GM21515 (cell line): ENCODE measurements around the gene SNRNP70.
"Not testable (repeated sequence)": the region's sequence is repeated elsewhere in the genome, so short reads cannot be mapped to it uniquely, and the experiment has no call there.

ENCODE experiments used
- ATAC-seq: cut with Tn5 transposase; IDR thresholded peaks from one replicate; pipeline ENCODE4 v1.9.1; 2021; ENCODE audit not compliant: unreplicated experiment

The SNRNP70 gene

GRCh38 chr19:49119411-49120324 is 34.4 kb downstream of the SNRNP70 start, which contains the start of gene PPFIA3:
TSS of gene PPFIA3 (plus strand) at chr19:49119544. CDS start at chr19:49127874, 8,330 bp downstream.
- ATAC-seq = no peak

DNA sequence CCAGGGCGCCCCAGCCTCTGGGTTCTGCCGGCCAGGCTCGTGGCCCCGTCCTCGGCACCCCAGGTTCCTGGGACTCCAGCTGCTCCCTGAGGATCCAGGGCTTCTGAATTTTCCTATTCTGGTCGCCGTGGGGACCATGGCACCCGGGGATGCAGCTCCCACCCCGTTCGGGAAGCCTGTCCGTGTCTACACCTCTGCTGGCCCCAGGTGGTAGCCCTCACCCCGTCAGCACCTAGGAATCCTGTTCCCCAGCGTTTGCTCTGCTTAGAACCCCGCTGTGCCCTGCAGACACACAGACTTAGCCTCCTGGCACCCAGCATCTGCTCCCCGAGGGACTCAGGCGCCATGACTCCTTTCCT is 35.1 kb downstream of the SNRNP70 start:
- ATAC-seq = no peak

DNA sequence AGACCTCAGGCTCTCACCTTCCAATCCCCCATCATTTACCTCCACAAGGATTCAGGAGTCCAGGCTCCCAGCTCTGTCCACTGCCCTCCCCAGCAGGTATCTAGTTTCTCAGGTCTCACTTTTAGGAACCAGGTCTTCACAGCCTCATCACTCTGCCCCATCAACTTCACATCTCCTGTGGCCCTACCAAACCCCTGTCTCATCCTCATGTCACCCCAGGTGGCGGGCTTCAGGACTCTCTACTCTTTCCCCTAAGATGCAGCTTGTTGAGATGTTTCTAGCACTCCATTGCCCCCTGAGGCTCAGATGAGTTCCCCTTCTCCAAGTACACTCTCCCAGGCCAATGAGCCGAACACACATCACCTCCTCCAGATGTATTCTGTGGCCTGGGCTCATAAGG is 35.6 kb downstream of the SNRNP70 start:
- ATAC-seq = no peak

DNA sequence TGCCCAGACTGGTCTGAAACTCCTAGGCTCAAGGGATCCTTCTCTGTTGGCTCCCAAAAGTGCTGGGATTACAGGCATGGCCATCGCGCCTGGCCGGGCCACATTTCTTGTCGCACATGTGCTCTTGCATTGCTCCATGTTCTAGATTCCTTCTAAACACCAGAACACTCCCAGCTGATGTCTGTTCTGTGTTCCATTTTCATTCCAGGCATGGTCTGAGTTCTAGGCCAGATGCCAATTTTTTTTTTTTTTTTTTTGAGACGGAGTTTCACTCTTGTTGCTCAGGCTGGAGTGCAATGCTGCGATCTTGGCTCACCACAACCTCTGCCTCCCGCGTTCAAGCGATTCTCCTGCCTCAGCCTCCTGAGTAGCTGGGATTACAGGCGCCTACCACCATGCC is 36.6 kb downstream of the SNRNP70 start:
- ATAC-seq = not testable (repeated sequence)

GRCh38 chr19:49123285-49123684 is 38.0 kb downstream of the SNRNP70 start:
- ATAC-seq = not testable (repeated sequence)

DNA sequence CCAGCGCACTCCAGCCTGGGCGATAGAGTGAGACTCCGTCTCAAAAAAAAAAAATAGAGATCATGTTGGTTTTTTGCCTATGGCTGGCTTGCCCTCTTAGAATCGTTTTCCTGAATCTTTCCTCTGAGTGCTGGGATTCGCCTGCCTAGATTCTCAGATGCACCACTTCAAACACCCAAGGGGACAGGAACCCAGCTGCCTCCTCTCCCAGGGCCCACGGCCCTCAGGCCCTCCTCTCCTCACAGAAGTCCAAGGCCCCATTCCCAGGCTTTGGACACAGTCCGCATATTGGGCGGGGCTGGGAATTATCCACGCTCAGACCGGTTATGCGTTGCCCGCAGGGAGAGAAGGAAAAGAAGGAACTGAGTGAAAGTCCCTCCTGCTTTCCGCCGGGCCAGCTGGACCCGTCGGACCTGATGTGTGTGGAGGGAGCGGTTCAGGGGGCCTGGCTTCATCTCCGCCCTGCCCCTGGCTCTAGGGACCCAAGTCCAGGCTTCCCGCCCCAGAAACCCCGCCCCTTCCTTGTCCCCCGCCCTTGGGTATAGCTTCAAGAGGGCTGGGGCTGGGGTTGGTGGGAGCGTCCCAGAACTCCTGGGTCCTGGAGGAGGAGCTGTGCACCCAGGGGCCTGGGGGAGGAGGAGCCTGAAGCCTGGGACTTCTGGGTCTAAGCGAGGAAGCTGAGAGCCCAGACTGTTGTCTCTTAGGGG is 39.9 kb downstream of the SNRNP70 start:
- ATAC-seq = no peak

DNA sequence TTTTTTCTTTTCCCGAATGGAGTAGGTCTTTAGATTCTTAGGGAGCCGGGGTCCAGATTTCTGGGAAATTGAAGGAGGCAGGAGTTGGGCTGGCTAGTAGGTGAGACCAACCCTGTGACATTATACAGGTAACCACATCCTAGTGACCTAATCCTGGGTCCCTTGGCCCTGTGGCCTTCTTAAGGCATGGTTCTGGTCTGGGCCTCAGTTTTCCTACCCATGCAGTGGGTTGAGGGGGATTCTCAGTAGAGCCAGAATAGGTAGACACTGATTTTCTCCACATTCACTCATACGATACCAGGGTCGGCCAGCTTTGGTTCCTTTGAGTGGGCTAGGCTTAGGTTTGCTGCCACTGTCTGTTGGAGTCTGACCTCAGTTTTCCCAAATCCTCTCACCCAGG is 41.3 kb downstream of the SNRNP70 start:
- ATAC-seq = no peak

GRCh38 chr19:49127225-49127624 is 42.0 kb downstream of the SNRNP70 start:
- not testable (repeated sequence) for ATAC-seq

GRCh38 chr19:49127674-49128544 is 42.7 kb downstream of the SNRNP70 start:
- ATAC-seq = peak; percentile 88

GRCh38 chr19:49128545-49129237 is 43.4 kb downstream of the SNRNP70 start:
- ATAC-seq = no peak

DNA sequence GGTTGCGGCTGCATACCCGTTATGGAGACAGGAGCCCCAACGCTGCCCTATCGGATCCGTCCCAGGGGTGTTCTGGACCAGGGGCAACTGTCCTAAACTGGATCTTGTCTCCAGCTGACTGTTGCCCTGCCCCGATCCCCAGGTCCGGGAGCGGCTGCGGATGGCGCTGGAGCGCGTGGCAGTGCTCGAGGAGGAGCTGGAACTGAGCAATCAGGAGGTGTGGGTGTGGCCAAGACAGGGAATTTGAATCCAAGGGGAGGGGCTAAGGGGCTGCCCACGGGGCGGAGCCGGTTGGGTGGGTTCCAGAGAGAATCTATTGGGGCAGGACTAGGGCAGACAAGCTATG is 44.0 kb downstream of the SNRNP70 start:
- no peak for ATAC-seq

DNA sequence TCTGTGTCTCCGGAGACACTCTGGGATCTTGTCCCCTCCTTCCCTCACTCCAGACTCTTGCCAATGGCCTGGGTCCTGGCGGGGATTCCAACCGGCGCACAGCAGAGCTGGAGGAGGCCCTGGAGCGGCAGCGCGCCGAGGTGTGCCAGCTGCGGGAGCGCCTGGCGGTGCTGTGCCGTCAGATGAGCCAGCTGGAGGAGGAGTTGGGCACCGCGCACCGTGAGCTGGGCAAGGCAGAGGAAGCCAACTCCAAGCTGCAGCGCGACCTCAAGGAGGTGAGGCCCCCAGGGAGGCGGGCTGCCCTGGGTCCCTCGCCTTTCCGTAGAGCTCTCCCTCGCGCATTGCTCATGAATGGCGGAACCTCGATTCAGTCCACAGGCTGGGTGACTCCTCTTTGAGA is 45.1 kb downstream of the SNRNP70 start:
- no peak for ATAC-seq

- no peak for ATAC-seq
Measured at GRCh38 chr19:49132974-49133609, 47.8 kb downstream of the SNRNP70 start.

- ATAC-seq = no peak
Measured at GRCh38 chr19:49133621-49134454, 48.6 kb downstream of the SNRNP70 start.

GRCh38 chr19:49135686-49136085 is 50.4 kb downstream of the SNRNP70 start:
- no peak for ATAC-seq

DNA sequence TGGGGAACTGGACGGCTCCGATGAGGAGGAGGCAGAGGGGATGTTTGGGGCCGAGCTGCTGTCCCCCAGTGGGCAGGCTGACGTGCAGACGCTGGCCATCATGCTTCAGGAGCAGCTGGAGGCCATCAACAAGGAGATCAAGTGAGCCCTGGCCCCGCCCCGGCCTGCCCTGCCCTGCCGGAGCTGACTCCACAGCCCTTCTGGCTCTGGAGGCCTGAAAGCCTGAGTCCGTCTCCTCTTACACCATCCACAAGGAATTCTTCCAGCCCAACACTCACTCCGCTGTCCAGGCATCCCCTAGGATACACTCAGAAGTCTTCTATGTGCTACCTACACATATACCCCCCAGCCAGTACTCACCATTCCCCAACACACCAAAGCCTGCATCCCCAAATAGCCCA is 51.5 kb downstream of the SNRNP70 start:
- no peak for ATAC-seq

DNA sequence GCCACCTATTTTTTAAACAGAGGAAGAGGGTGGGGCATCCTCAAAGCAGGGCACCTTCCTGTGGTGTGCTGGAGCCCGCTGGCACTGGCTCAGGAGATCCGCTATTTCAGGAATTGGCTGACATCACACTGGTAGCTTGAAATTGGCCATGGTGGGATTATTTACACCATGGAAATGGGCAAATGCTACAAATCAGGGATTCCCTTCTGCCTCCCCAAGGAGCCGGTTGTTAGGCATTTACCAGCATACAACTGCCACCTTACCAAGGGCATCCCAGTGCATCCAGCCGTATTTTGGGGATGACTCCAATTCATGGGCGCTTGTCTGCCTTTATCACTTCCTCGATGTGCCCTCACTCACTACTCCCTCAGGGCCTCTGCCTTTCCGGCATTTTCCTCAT is 55.7 kb downstream of the SNRNP70 start:
- no peak for ATAC-seq

DNA sequence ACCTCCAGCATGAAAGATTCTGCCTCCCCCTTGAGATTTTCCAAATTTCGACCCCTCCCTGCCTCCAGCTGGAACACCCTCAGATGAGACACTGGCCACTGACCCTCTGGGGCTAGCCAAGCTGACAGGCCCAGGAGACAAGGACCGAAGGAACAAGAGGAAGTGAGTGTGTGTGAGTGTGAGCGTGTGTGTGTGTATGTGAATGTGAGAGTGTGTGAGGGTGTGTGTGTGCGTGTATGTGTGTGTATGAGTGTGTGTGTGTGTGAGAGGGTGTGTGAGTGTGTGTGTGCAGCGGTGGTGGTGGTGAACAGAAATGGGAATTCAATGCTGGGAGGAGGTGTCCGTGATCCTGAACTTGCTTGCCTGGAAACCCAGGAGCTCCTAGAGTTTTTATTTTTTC is 56.1 kb downstream of the SNRNP70 start:
- no peak for ATAC-seq

DNA sequence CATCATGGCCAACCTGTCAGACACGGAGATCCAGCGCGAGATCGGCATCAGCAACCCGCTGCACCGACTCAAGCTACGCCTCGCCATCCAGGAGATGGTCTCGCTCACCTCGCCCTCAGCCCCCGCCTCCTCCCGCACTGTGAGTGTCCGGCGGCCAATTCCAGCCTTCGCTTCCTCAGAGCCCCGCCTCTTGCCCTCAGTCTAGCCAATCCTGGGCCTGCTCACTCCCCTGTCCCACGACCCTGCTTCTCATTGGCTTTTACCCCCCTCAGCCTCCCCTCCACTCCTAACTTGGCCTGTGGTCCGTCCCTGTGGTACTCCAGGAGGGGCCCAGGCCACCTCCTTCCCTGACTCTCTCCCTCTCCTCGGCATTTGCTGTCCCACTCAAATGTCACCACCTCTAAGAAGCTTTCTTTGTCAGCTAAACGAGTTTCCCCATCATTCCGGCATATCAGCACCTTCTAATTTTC is 57.6 kb downstream of the SNRNP70 start:
- ATAC-seq = no peak
